SK-N-SH (cell line): Measurements from ENCODE around the gene PBX1. TPM values are rescaled to one million over a fixed set of nuclear protein-coding genes. Genes with fewer than 3 reads are reported as not detected.

Source experiments
- CTCF ChIA-PET: fragments of 300-600, 350-600 bp; formaldehyde crosslinking; extraction: SDS; loops from one replicate; lab custom pipeline; 2021; lab: Yijun Ruan, JAX
- POLR2A ChIA-PET: fragments of 350-600 bp; sonication (Branson Sonifier 250); formaldehyde crosslinking; extraction: SDS; loops from one replicate; lab custom pipeline; 2020; ENCODE audit warnings: antibody characterized with exemption, inconsistent platforms; lab: Yijun Ruan, JAX
- DNase-seq: peaks from one replicate; pipeline ENCODE4 v3.0.0; 2012
- H2AFZ ChIP-seq: fragments of 200-600 bp; sonication (generic); 2 replicates; pipeline ENCODE4 v1.8.1; 2016; ENCODE audit warnings: antibody characterized with exemption, mild to moderate bottlenecking, low read depth
- H3F3A ChIP-seq: fragments of 200-600 bp; sonication (generic); replicated peaks from 2 replicates; pipeline ENCODE3; 2016; ENCODE audit warnings: antibody characterized with exemption, mild to moderate bottlenecking; ENCODE audit not compliant: insufficient read depth
- H3K27ac ChIP-seq, 2 experiments: fragments of 200-500 bp in 1 of 2; fragments of 200-600 bp in 1 of 2; sonication (Bioruptor generic) in 1 of 2; sonication (generic), shearing (Covaris generic) in 1 of 2; 2 replicates each; pipeline versions ENCODE4 v1.5.1 to v1.6.1; 2014 to 2016; ENCODE audit warnings: low read depth in 2 of 2, inconsistent platforms in 1 of 2, low read length in 1 of 2, mild to moderate bottlenecking in 1 of 2, mixed read lengths in 1 of 2
- H3K27me3 ChIP-seq: fragments of 200-600 bp; sonication (generic), shearing (Covaris generic); 2 replicates; pipeline ENCODE4 v1.6.1; 2016; ENCODE audit warnings: mixed run types; ENCODE audit not compliant: insufficient read depth
- H3K36me3 ChIP-seq, 2 experiments: fragments of 200-500 bp in 1 of 2; fragments of 200-600 bp in 1 of 2; sonication (Bioruptor generic) in 1 of 2; sonication (generic) in 1 of 2; replicated peaks in 1 of 2; 2 replicates each; pipeline versions ENCODE3 to v1.5.1; 2014 to 2016; ENCODE audit warnings: low read length in 1 of 2, mild to moderate bottlenecking in 1 of 2; ENCODE audit not compliant: insufficient read depth in 2 of 2, control insufficient read depth in 1 of 2
- H3K4me1 ChIP-seq, 2 experiments: fragments of 200-500 bp in 1 of 2; fragments of 200-600 bp in 1 of 2; sonication (Bioruptor generic) in 1 of 2; sonication (generic), shearing (Covaris generic) in 1 of 2; 2 replicates each; pipeline versions ENCODE4 v1.5.1 to v1.6.1; 2014 to 2016; ENCODE audit warnings: low read depth in 1 of 2, low read length in 1 of 2, mixed run types in 1 of 2; ENCODE audit not compliant: insufficient read depth in 2 of 2, control insufficient read depth in 1 of 2
- H3K4me2 ChIP-seq: fragments of 200-600 bp; sonication (generic), shearing (Covaris generic); 2 replicates; pipeline ENCODE4 v1.6.1; 2017; ENCODE audit warnings: mixed run types
- H3K4me3 ChIP-seq, 2 experiments: fragments of 200-500 bp in 1 of 2; fragments of 200-600 bp in 1 of 2; sonication (Bioruptor generic) in 1 of 2; sonication (generic), shearing (Covaris generic) in 1 of 2; 2 replicates each; pipeline versions ENCODE4 v1.5.1 to v1.8.1; 2014 to 2016; ENCODE audit warnings: low read depth in 2 of 2, inconsistent platforms in 1 of 2, low read length in 1 of 2, mild to moderate bottlenecking in 1 of 2, mixed read lengths in 1 of 2, moderate library complexity in 1 of 2
- H3K79me2 ChIP-seq: fragments of 200-600 bp; sonication (generic); 2 replicates; pipeline ENCODE4 v1.8.1; 2017; ENCODE audit warnings: mild to moderate bottlenecking; ENCODE audit not compliant: insufficient read depth
- H3K9ac ChIP-seq: fragments of 200-600 bp; sonication (generic); 2 replicates; pipeline ENCODE4 v1.6.1; 2017; ENCODE audit warnings: mixed run types
- H3K9me2 ChIP-seq: fragments of 200-600 bp; sonication (generic); 2 replicates; pipeline ENCODE4 v1.6.1; 2017; ENCODE audit warnings: mixed run types
- H3K9me3 ChIP-seq: fragments of 200-600 bp; sonication (generic); 2 replicates; pipeline ENCODE4 v1.6.1; 2017; ENCODE audit warnings: mixed run types, mild to moderate bottlenecking, moderate library complexity
- H4K20me1 ChIP-seq: fragments of 200-600 bp; sonication (generic); 2 replicates; pipeline ENCODE4 v1.6.1; 2017; ENCODE audit warnings: mild to moderate bottlenecking, mixed run types; ENCODE audit not compliant: insufficient read depth
- CHD2 ChIP-seq: fragments of 150-350 bp; IDR thresholded peaks from 2 replicates; pipeline ENCODE4 v1.6.1; 2018; ENCODE audit warnings: low read length; ENCODE audit not compliant: partially characterized antibody
- EP300 ChIP-seq, 2 experiments: IDR thresholded peaks; 2 replicates each; pipeline versions ENCODE4 v1.4.0 to v1.6.1; 2012; ENCODE audit warnings: borderline replicate concordance in 1 of 2, low read depth in 1 of 2, low read length in 1 of 2
- EZH2phosphoT487 ChIP-seq: fragments of 200-600 bp; sonication (generic); IDR thresholded peaks from 2 replicates; pipeline ENCODE4 v1.6.1; 2017; ENCODE audit warnings: low read depth, mixed run types, mild to moderate bottlenecking, antibody characterized with exemption, moderate library complexity, borderline replicate concordance
- FOXM1 ChIP-seq: IDR thresholded peaks from 2 replicates; pipeline ENCODE4 v1.4.0; 2012; ENCODE audit warnings: low read depth, mild to moderate bottlenecking
- GATA2 ChIP-seq: sonication (generic); formaldehyde crosslinking; IDR thresholded peaks from 2 replicates; pipeline ENCODE4 v1.5.0; 2020; ENCODE audit warnings: mild to moderate bottlenecking, missing genetic modification reagents
- MAX ChIP-seq: IDR thresholded peaks from 2 replicates; pipeline ENCODE4 v1.4.0; 2012; ENCODE audit warnings: low read depth
- MXI1 ChIP-seq: IDR thresholded peaks from 2 replicates; pipeline ENCODE4 v1.6.1; 2012; ENCODE audit warnings: mild to moderate bottlenecking, low read depth, low read length, improper control_type of control experiment
- NRF1 ChIP-seq: IDR thresholded peaks from 2 replicates; pipeline ENCODE4 v1.6.1; 2012; ENCODE audit warnings: low read depth, mild to moderate bottlenecking, low read length
- PBX3 ChIP-seq: IDR thresholded peaks from 2 replicates; pipeline ENCODE4; 2012
- POLR2AphosphoS5 ChIP-seq: IDR thresholded peaks from 2 replicates; pipeline ENCODE4 v1.6.1; 2012; ENCODE audit warnings: low read depth, low read length
- RCOR1 ChIP-seq: fragments of 150-350 bp; IDR thresholded peaks from 2 replicates; pipeline ENCODE4 v1.6.1; 2017; ENCODE audit warnings: antibody characterized with exemption, low read length
- RFX5 ChIP-seq: IDR thresholded peaks from 2 replicates; pipeline ENCODE4 v1.6.1; 2012; ENCODE audit warnings: mild to moderate bottlenecking, improper control_type of control experiment, low read length
- SIN3A ChIP-seq: IDR thresholded peaks from 2 replicates; pipeline ENCODE4 v1.6.1; 2012; ENCODE audit warnings: low read depth, mild to moderate bottlenecking, low read length, moderate library complexity, borderline replicate concordance
- SMC3 ChIP-seq: IDR thresholded peaks from 2 replicates; pipeline ENCODE4 v1.6.1; 2012; ENCODE audit warnings: low read depth, low read length, improper control_type of control experiment
- TAF1 ChIP-seq: IDR thresholded peaks from 2 replicates; pipeline ENCODE4 v1.6.1; 2012; ENCODE audit warnings: low read depth, mild to moderate bottlenecking, low read length, moderate library complexity, borderline replicate concordance
- TCF12 ChIP-seq: IDR thresholded peaks from 2 replicates; pipeline ENCODE4 v1.4.0; 2012
- USF1 ChIP-seq: IDR thresholded peaks from 2 replicates; pipeline ENCODE4 v1.4.0; 2012; ENCODE audit warnings: low read depth, borderline replicate concordance
- USF2 ChIP-seq: fragments of 150-350 bp; IDR thresholded peaks from 2 replicates; pipeline ENCODE4 v1.6.1; 2017; ENCODE audit warnings: antibody characterized with exemption, low read length, low read depth, borderline replicate concordance
- YY1 ChIP-seq: IDR thresholded peaks from 2 replicates; pipeline ENCODE4 v1.4.0; 2012; ENCODE audit warnings: low read depth, mild to moderate bottlenecking
- WGBS: methylation state at CpG from one replicate; pipeline ENCODE4 v1.1.6; 2017; ENCODE audit warnings: low lambda C conversion rate; 5-methylcytosine and 5-hydroxymethylcytosine counted together
- polyA plus RNA-seq, 3 experiments: library from polyadenylated mRNA; depleted of rRNA; stranded (reverse); fragments of >200 nt; gene quantifications; 2 replicates each; pipeline ENCODE4 v1.2.3, GENCODE V29; 2012

Gene PBX1
- polyA plus RNA-seq, 1 of the 3 experiments (the other 2 are of a cell fraction) = 27.0 TPM

- Histone ChIP-seq H3K36me3 (no peaks in the 10 kb centered on the region), H3K4me1 (peaks cover 7 to 32% of the 10 kb centered on the region in 2 experiments), H4K20me1 (no peaks in the 10 kb centered on the region), H3K9me3 (no peaks in the 10 kb centered on the region), H3K79me2 (peaks cover 4% of the 10 kb centered on the region; the same call in 1 of the 2 replicates), H3K4me3 (no peak overlapping the region), H3K27me3 (no peaks in the 10 kb centered on the region), H3F3A (peaks cover 27% of the 10 kb centered on the region), H2AFZ (no peak overlapping the region), H3K9ac (no peak overlapping the region), H3K4me2 (no peak overlapping the region), H3K27ac (no peak overlapping the region), H3K9me2 (no peaks in the 10 kb centered on the region)
- POLR2A ChIA-PET = no interaction called here
- 83% methylated on average over 2 of the region's 2 CpGs for WGBS
- no peak for TF ChIP-seq FOXM1
- no peak for TF ChIP-seq POLR2AphosphoS5
- TF ChIP-seq PBX3 = no peak
- TF ChIP-seq MXI1 = no peak
- no peak for TF ChIP-seq GATA2
- no peak for TF ChIP-seq RCOR1
- no peak for TF ChIP-seq CHD2
- no peak for TF ChIP-seq EZH2phosphoT487
- TF ChIP-seq TCF12 = no peak
- TF ChIP-seq MAX = no peak
- no peak for TF ChIP-seq SMC3
- no peak for TF ChIP-seq EP300 (IDR thresholded peaks at IDR 0.05; ENCODE audit: borderline replicate concordance in 1 of 2, low read depth in 1 of 2, low read length in 1 of 2)
- no peak for TF ChIP-seq SIN3A
- no peak for TF ChIP-seq RFX5
- no peak for TF ChIP-seq NRF1
- no peak for TF ChIP-seq TAF1
- TF ChIP-seq USF2 = no peak
- TF ChIP-seq YY1 = no peak
- no peak for TF ChIP-seq USF1
- CTCF ChIA-PET = interaction anchor here (1.8 kb wide), 1 partner anchor 24 kb away, joined by 4 read pairs; no protein-coding TSS in a partner anchor
- DNase-seq = no peak
Observed at GRCh38 chr1:164763098-164763497, 204.1 kb downstream of the PBX1 start.
